Anterior cingulate cortex (tissue), 58 donors: ENCODE results near the gene MRGPRD.
"Not testable (repeated sequence)": the region's sequence is repeated elsewhere in the genome, so short reads cannot be mapped to it uniquely, and the experiment has no call there.

ENCODE experiments used
- DNase-seq, 58 donors: peaks; one replicate each; lab custom pipeline; 2025; lab: John Stamatoyannopoulos, UW

The MRGPRD gene

GRCh38 chr11:69006816-69007215, 26.0 kb upstream of the MRGPRD start:
- no peak for DNase-seq

GRCh38 chr11:69005631-69006368, 25.0 kb upstream of the MRGPRD start:
- no peak for DNase-seq

- no peak for DNase-seq
Measured at GRCh38 chr11:69005183-69005630, 24.4 kb upstream of the MRGPRD start.

- DNase-seq, result no peak
Measured at GRCh38 chr11:69004411-69005182, 23.8 kb upstream of the MRGPRD start.

- DNase-seq, result no peak
Measured at GRCh38 chr11:69003866-69004367, 23.1 kb upstream of the MRGPRD start.

- DNase-seq, result no peak
Measured at GRCh38 chr11:69003301-69003865, 22.6 kb upstream of the MRGPRD start.

- DNase-seq, result no peak
Measured at GRCh38 chr11:69002570-69003231, 21.9 kb upstream of the MRGPRD start.

- DNase-seq, result no peak
Measured at GRCh38 chr11:69002110-69002569, 21.4 kb upstream of the MRGPRD start.

GRCh38 chr11:69001243-69002081, 20.7 kb upstream of the MRGPRD start:
- no peak for DNase-seq

GRCh38 chr11:69000831-69001242, 20.1 kb upstream of the MRGPRD start:
- no peak for DNase-seq

GRCh38 chr11:69000391-69000790, 19.6 kb upstream of the MRGPRD start:
- no peak for DNase-seq

GRCh38 chr11:68999748-69000355, 19.1 kb upstream of the MRGPRD start:
- not testable (repeated sequence) for DNase-seq

GRCh38 chr11:68999093-68999747, 18.4 kb upstream of the MRGPRD start:
- DNase-seq, result no peak

GRCh38 chr11:68998390-68998911, 17.7 kb upstream of the MRGPRD start:
- DNase-seq, result peak in 15 of 58 donors; percentile 4 to 35 (median 19)

GRCh38 chr11:68997995-68998348, 17.2 kb upstream of the MRGPRD start:
- no peak for DNase-seq

GRCh38 chr11:68997124-68997994, 16.6 kb upstream of the MRGPRD start:
- DNase-seq, result no peak

- DNase-seq, result no peak
Measured at GRCh38 chr11:68996376-68997123, 15.8 kb upstream of the MRGPRD start.
